WTC11 (cell line): ENCODE measurements around the gene CEP72.

ENCODE experiments used
- CREB1 ChIP-seq: sonication (generic); formaldehyde crosslinking; IDR thresholded peaks from 2 replicates; pipeline ENCODE4 v1.8.0; 2023; ENCODE audit warnings: mild to moderate bottlenecking, missing genetic modification reagents
- JUN ChIP-seq: sonication (generic); formaldehyde crosslinking; IDR thresholded peaks from 2 replicates; pipeline ENCODE4 v1.8.0; 2023; ENCODE audit warnings: mild to moderate bottlenecking, missing genetic modification reagents
- TF ChIP-seq, protein P1 (sequence below): fragments of 200-600 bp; IDR thresholded peaks from 2 replicates; pipeline ENCODE4 v1.8.0; 2022; ENCODE audit warnings: antibody characterized with exemption

GRCh38 chr5:643811-644271, 31.7 kb downstream of the CEP72 start:
- TF ChIP-seq, protein P1, sequence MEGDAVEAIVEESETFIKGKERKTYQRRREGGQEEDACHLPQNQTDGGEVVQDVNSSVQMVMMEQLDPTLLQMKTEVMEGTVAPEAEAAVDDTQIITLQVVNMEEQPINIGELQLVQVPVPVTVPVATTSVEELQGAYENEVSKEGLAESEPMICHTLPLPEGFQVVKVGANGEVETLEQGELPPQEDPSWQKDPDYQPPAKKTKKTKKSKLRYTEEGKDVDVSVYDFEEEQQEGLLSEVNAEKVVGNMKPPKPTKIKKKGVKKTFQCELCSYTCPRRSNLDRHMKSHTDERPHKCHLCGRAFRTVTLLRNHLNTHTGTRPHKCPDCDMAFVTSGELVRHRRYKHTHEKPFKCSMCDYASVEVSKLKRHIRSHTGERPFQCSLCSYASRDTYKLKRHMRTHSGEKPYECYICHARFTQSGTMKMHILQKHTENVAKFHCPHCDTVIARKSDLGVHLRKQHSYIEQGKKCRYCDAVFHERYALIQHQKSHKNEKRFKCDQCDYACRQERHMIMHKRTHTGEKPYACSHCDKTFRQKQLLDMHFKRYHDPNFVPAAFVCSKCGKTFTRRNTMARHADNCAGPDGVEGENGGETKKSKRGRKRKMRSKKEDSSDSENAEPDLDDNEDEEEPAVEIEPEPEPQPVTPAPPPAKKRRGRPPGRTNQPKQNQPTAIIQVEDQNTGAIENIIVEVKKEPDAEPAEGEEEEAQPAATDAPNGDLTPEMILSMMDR, result no peak
- TF ChIP-seq JUN (CRISPR knock-in tag), result no peak
- TF ChIP-seq CREB1 (CRISPR knock-in tag), result no peak
